Measurements from ENCODE around the gene PLCD1. TPM values are rescaled to one million over a fixed set of nuclear protein-coding genes. Genes with fewer than 3 reads are reported as not detected.

PLCD1 gene
- total and polyA plus RNA-seq, 2 of the 13 experiments (the other 11 are each of a cell fraction or from before 2014, with no cell fraction given) = 10.1 to 12.4 TPM

DNA sequence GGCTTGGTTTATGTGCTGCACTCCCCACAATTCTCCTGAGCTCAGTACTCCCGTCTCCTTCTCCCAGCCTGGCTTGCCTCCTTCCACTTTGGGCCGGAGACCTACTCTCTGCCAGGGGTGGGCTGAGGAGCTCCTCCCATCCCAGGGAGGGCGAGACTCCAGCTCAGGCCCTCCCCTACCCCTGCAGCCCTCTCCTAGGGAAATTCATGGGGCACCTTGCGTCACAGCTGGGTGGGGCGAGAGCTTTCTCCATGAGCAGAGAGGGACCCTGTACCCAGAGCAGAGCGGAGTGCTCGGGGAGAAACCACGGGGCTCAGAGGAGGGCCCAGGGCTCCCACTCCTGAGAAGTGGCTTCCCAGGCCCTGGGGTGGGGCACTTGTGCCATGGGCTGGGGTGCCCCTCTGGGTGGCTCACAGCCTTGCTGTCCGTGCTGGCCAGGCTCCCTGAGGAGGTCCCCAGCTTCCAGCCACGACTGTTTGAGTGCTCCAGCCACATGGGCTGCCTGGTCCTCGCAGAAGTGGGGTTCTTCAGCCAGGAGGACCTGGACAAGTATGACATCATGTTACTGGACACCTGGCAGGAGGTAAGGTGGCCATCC lies 25.5 kb downstream of the PLCD1 start (continued):
- TF ChIP-seq ZNF746 (CRISPR knock-in tag; IDR thresholded peaks at IDR 0.05) (peak; percentile 25; the same call in 1 of the 2 replicates), HOXA7 (CRISPR knock-in tag; IDR thresholded peaks at IDR 0.05) (no peak), POLR2A (IDR thresholded peaks at IDR 0.05; ENCODE audit: insufficient read depth in 1 of 2, low read depth in 2 of 2, low read length in 2 of 2) (0 out of 4 replicates have a peak, but pooled peaks of 1 of the 2 experiments have one; percentile 15), PTBP1 (IDR thresholded peaks at IDR 0.05; ENCODE audit: low read depth, low read length, poor library complexity, severe bottlenecking) (no peak), HOXA9 (CRISPR knock-in tag; IDR thresholded peaks at IDR 0.05; ENCODE audit: borderline replicate concordance) (no peak), KLF16 (CRISPR knock-in tag; IDR thresholded peaks at IDR 0.05) (no peak), SRF (IDR thresholded peaks at IDR 0.05; ENCODE audit: low read depth, low read length) (no peak), ATF7 (IDR thresholded peaks at IDR 0.05) (peak; percentile 72), ATF7 (CRISPR knock-in tag; IDR thresholded peaks at IDR 0.05) (0 out of 2 replicates have a peak, but pooled peaks have one; percentile 28), SETDB1 (CRISPR knock-in tag; IDR thresholded peaks at IDR 0.05; ENCODE audit: borderline replicate concordance) (no peak), KLF9 (CRISPR knock-in tag; IDR thresholded peaks at IDR 0.05; ENCODE audit: low read depth) (no peak), ZNF850 (CRISPR knock-in tag; conservative IDR thresholded peaks at IDR 0.05) (no peak), ZNF598 (CRISPR knock-in tag; IDR thresholded peaks at IDR 0.05; ENCODE audit: borderline replicate concordance) (no peak), IKZF4 (CRISPR knock-in tag; IDR thresholded peaks at IDR 0.05; ENCODE audit: borderline replicate concordance, low read depth, not compliant biosample characterization) (no peak), ZNF335 (CRISPR knock-in tag; IDR thresholded peaks at IDR 0.05) (no peak), SOX6 (IDR thresholded peaks at IDR 0.05) (no peak), SOX6 (CRISPR knock-in tag; IDR thresholded peaks at IDR 0.05) (no peak), HOXA5 (CRISPR knock-in tag; IDR thresholded peaks at IDR 0.05) (no peak), MTF2 (CRISPR knock-in tag; IDR thresholded peaks at IDR 0.05; ENCODE audit: borderline replicate concordance) (no peak), ZNF788 (CRISPR knock-in tag; IDR thresholded peaks at IDR 0.05; ENCODE audit: borderline replicate concordance) (0 out of 2 replicates have a peak, but pooled peaks have one; percentile 12)
- TF ChIP-seq, protein P1, sequence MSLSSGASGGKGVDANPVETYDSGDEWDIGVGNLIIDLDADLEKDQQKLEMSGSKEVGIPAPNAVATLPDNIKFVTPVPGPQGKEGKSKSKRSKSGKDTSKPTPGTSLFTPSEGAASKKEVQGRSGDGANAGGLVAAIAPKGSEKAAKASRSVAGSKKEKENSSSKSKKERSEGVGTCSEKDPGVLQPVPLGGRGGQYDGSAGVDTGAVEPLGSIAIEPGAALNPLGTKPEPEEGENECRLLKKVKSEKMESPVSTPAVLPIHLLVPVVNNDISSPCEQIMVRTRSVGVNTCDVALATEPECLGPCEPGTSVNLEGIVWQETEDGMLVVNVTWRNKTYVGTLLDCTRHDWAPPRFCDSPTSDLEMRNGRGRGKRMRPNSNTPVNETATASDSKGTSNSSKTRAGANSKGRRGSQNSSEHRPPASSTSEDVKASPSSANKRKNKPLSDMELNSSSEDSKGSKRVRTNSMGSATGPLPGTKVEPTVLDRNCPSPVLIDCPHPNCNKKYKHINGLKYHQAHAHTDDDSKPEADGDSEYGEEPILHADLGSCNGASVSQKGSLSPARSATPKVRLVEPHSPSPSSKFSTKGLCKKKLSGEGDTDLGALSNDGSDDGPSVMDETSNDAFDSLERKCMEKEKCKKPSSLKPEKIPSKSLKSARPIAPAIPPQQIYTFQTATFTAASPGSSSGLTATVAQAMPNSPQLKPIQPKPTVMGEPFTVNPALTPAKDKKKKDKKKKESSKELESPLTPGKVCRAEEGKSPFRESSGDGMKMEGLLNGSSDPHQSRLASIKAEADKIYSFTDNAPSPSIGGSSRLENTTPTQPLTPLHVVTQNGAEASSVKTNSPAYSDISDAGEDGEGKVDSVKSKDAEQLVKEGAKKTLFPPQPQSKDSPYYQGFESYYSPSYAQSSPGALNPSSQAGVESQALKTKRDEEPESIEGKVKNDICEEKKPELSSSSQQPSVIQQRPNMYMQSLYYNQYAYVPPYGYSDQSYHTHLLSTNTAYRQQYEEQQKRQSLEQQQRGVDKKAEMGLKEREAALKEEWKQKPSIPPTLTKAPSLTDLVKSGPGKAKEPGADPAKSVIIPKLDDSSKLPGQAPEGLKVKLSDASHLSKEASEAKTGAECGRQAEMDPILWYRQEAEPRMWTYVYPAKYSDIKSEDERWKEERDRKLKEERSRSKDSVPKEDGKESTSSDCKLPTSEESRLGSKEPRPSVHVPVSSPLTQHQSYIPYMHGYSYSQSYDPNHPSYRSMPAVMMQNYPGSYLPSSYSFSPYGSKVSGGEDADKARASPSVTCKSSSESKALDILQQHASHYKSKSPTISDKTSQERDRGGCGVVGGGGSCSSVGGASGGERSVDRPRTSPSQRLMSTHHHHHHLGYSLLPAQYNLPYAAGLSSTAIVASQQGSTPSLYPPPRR (CRISPR knock-in tag; IDR thresholded peaks at IDR 0.05; ENCODE audit: borderline replicate concordance) = no peak
- TF ChIP-seq, protein P2, sequence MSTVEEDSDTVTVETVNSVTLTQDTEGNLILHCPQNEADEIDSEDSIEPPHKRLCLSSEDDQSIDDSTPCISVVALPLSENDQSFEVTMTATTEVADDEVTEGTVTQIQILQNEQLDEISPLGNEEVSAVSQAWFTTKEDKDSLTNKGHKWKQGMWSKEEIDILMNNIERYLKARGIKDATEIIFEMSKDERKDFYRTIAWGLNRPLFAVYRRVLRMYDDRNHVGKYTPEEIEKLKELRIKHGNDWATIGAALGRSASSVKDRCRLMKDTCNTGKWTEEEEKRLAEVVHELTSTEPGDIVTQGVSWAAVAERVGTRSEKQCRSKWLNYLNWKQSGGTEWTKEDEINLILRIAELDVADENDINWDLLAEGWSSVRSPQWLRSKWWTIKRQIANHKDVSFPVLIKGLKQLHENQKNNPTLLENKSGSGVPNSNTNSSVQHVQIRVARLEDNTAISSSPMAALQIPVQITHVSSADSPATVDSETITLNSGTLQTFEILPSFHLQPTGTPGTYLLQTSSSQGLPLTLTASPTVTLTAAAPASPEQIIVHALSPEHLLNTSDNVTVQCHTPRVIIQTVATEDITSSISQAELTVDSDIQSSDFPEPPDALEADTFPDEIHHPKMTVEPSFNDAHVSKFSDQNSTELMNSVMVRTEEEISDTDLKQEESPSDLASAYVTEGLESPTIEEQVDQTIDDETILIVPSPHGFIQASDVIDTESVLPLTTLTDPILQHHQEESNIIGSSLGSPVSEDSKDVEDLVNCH (CRISPR knock-in tag; IDR thresholded peaks at IDR 0.05) = 0 out of 2 replicates have a peak, but pooled peaks have one; percentile 37
- TF ChIP-seq, protein P3, sequence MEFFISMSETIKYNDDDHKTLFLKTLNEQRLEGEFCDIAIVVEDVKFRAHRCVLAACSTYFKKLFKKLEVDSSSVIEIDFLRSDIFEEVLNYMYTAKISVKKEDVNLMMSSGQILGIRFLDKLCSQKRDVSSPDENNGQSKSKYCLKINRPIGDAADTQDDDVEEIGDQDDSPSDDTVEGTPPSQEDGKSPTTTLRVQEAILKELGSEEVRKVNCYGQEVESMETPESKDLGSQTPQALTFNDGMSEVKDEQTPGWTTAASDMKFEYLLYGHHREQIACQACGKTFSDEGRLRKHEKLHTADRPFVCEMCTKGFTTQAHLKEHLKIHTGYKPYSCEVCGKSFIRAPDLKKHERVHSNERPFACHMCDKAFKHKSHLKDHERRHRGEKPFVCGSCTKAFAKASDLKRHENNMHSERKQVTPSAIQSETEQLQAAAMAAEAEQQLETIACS (CRISPR knock-in tag; IDR thresholded peaks at IDR 0.05) = no peak

Measured in HepG2 (cell line).